Gastrocnemius medialis (tissue), 4 donors: ENCODE data around the gene AGO3.

ENCODE experiments used
- CTCF ChIP-seq, 5 experiments: fragments of 450-650 bp in 3 of 5; fragments of 200-600 bp in 2 of 5; sonication (generic) in 2 of 5; IDR thresholded peaks in 4 of 5; conservative IDR thresholded peaks in 1 of 5; 1 replicate in 4 of 5; 2 replicates in 1 of 5; pipeline ENCODE4 v1.5.1; 2016 to 2019; ENCODE audit warnings: antibody characterized with exemption in 5 of 5, mild to moderate bottlenecking in 3 of 5, moderate library complexity in 3 of 5
- POLR2A ChIP-seq, 2 donors: fragments of 450-650 bp; IDR thresholded peaks; one replicate each; pipeline ENCODE4 v1.6.1; 2017; ENCODE audit warnings: antibody characterized with exemption in 2 of 2, mild to moderate bottlenecking in 2 of 2, moderate library complexity in 2 of 2

GRCh38 chr1:35932158-35932636 is 1.3 kb downstream of the AGO3 start:
- TF ChIP-seq POLR2A (IDR thresholded peaks at IDR 0.05) (no peak), CTCF (IDR thresholded peaks at IDR 0.05 in 4 of 5, conservative IDR thresholded peaks at IDR 0.05 in 1 of 5) (no peak)
